GM12891 (cell line): ENCODE measurements around the gene CFB.

ENCODE experiments used
- PAX5 ChIP-seq: IDR thresholded peaks from 2 replicates; pipeline ENCODE4 v1.6.1; 2011; ENCODE audit warnings: low read length, moderate library complexity, mild to moderate bottlenecking; ENCODE audit not compliant: insufficient read depth, severe bottlenecking
- POLR2A ChIP-seq: IDR thresholded peaks from 2 replicates; pipeline ENCODE4 v1.6.1; 2011; ENCODE audit warnings: low read depth, low read length, control low read depth
- POLR2AphosphoS5 ChIP-seq: IDR thresholded peaks from 2 replicates; pipeline ENCODE4 v1.6.1; 2011; ENCODE audit warnings: low read depth, low read length, control low read depth
- TAF1 ChIP-seq: IDR thresholded peaks from 2 replicates; pipeline ENCODE4 v1.6.1; 2011; ENCODE audit warnings: low read depth, low read length, control low read depth

GRCh38 chr6:31935021-31935420 lies 10.9 kb upstream of the CFB start:
- TF ChIP-seq POLR2AphosphoS5 (no peak), POLR2A (no peak), TAF1 (no peak), PAX5 (no peak)
